PFSK-1 (cell line): ENCODE results near the gene CLSTN1.

Experiments used
- FOXP2 ChIP-seq: optimal IDR thresholded peaks from 2 replicates; pipeline ENCODE3; 2011; ENCODE audit warnings: borderline replicate concordance, control low read depth, inconsistent platforms; ENCODE audit not compliant: insufficient read depth; ENCODE audit errors: extremely low read length, extremely low read depth
- POLR2AphosphoS5 ChIP-seq: IDR thresholded peaks from 2 replicates; pipeline ENCODE4 v1.6.1; 2012; ENCODE audit warnings: low read depth, mild to moderate bottlenecking, control low read depth, low read length, moderate library complexity
- REST ChIP-seq, 2 experiments: IDR thresholded peaks; 2 replicates each; pipeline versions ENCODE4 v1.6.1 to v1.8.0; 2011 to 2012; ENCODE audit warnings: low read depth in 2 of 2, low read length in 2 of 2, control low read depth in 1 of 2, inconsistent platforms in 1 of 2, mild to moderate bottlenecking in 1 of 2, moderate library complexity in 1 of 2; ENCODE audit not compliant: insufficient read depth in 1 of 2
- SIN3A ChIP-seq: IDR thresholded peaks from 2 replicates; pipeline ENCODE4 v1.6.1; 2012; ENCODE audit warnings: mild to moderate bottlenecking, low read length, moderate library complexity, borderline replicate concordance; ENCODE audit not compliant: insufficient read depth
- TAF1 ChIP-seq: IDR thresholded peaks from 2 replicates; pipeline ENCODE4 v1.6.1; 2012; ENCODE audit warnings: low read length, control low read depth, borderline replicate concordance; ENCODE audit not compliant: insufficient read depth

CLSTN1 gene

GRCh38 chr1:9688599-9688998 lies 135.2 kb downstream of the CLSTN1 start:
- TF ChIP-seq POLR2AphosphoS5 (no peak), FOXP2 (no peak), TAF1 (no peak), REST (IDR thresholded peaks at IDR 0.05; ENCODE audit: insufficient read depth in 1 of 2, low read depth in 2 of 2, low read length in 2 of 2) (no peak), SIN3A (no peak)

- TF ChIP-seq POLR2AphosphoS5 (no peak), REST (IDR thresholded peaks at IDR 0.05; ENCODE audit: insufficient read depth in 1 of 2, low read depth in 2 of 2, low read length in 2 of 2) (no peak), TAF1 (no peak), SIN3A (no peak), FOXP2 (no peak)
Measured at GRCh38 chr1:9687874-9688582, 135.7 kb downstream of the CLSTN1 start.

- TF ChIP-seq REST (IDR thresholded peaks at IDR 0.05; ENCODE audit: insufficient read depth in 1 of 2, low read depth in 2 of 2, low read length in 2 of 2): no peak
- no peak for TF ChIP-seq POLR2AphosphoS5
- no peak for TF ChIP-seq FOXP2
- TF ChIP-seq SIN3A: no peak
- TF ChIP-seq TAF1: no peak
Measured at GRCh38 chr1:9687120-9687873, 136.5 kb downstream of the CLSTN1 start.

GRCh38 chr1:9684801-9685200 lies 139.0 kb downstream of the CLSTN1 start:
- TF ChIP-seq SIN3A (no peak), FOXP2 (no peak), POLR2AphosphoS5 (no peak), TAF1 (no peak), REST (IDR thresholded peaks at IDR 0.05; ENCODE audit: insufficient read depth in 1 of 2, low read depth in 2 of 2, low read length in 2 of 2) (no peak)

DNA sequence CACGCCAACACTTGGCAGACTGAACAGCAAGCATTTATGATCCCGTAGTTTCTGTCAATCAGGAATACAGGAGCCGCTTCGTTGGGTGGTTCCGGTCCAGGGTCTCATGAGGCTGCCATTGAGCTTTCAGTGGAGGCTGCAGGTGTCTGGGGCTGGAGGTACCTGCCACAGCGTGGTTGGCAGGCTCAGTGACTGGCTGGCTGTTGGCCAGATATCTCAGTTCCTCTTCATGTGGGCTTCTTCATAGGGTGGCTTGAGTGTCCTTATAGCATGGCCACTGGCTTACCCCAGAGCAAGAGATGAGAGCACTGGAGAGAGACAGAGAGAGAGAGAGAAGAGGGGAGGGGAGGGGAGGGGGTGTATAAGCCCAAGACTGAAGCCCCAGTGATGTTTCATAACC lies 142.9 kb downstream of the CLSTN1 start:
- TF ChIP-seq REST (IDR thresholded peaks at IDR 0.05; ENCODE audit: insufficient read depth in 1 of 2, low read depth in 2 of 2, low read length in 2 of 2): no peak
- TF ChIP-seq TAF1: no peak
- no peak for TF ChIP-seq POLR2AphosphoS5
- TF ChIP-seq FOXP2: no peak
- no peak for TF ChIP-seq SIN3A
